ENCODE data around the gene KRT9.
"Not testable (repeated sequence)": the region's sequence is repeated elsewhere in the genome, so short reads cannot be mapped to it uniquely, and the experiment has no call there.

The KRT9 gene

GRCh38 chr17:41571561-41572434, at the start of gene KRT9:
Gene KRT9, minus strand, starts transcription at chr17:41572059. Its CDS starts 67 bp downstream, at chr17:41571992.
- H3K27ac Mint-ChIP-seq, result no peak within 1 kb of the TSS
- H3K36me3 Mint-ChIP-seq, result no peaks in the 10 kb centered on the region
- H3K4me3 Mint-ChIP-seq, result no peak within 1 kb of the TSS
- peaks cover 45% of the 10 kb centered on the region for H3K27me3 Mint-ChIP-seq
- H3K4me1 Mint-ChIP-seq, result peaks cover 8% of the 10 kb centered on the region
- peak; percentile 28 for ATAC-seq
- peaks cover 7% of the 10 kb centered on the region for H3K9me3 Mint-ChIP-seq

GRCh38 chr17:41621435-41621817, 49.6 kb upstream of the KRT9 start:
- ATAC-seq, H3K36me3 Mint-ChIP-seq, H3K9me3 Mint-ChIP-seq, H3K4me3 Mint-ChIP-seq, H3K27ac Mint-ChIP-seq, H3K4me1 Mint-ChIP-seq: not testable (repeated sequence)
- H3K27me3 Mint-ChIP-seq, result peaks cover 87% of the 10 kb centered on the region

GRCh38 chr17:41620583-41621434, 49.0 kb upstream of the KRT9 start:
- Mint-ChIP-seq H3K27ac (no peak overlapping the region), H3K4me1 (no peaks in the 10 kb centered on the region), H3K9me3 (no peaks in the 10 kb centered on the region), H3K4me3 (no peak overlapping the region), H3K27me3 (peaks cover 87% of the 10 kb centered on the region), H3K36me3 (no peaks in the 10 kb centered on the region)
- no peak for ATAC-seq

GRCh38 chr17:41619927-41620582, 48.2 kb upstream of the KRT9 start:
- H3K4me1 Mint-ChIP-seq, H3K4me3 Mint-ChIP-seq, ATAC-seq, H3K36me3 Mint-ChIP-seq, H3K9me3 Mint-ChIP-seq, H3K27ac Mint-ChIP-seq: not testable (repeated sequence)
- peaks cover 88% of the 10 kb centered on the region for H3K27me3 Mint-ChIP-seq

- ATAC-seq, result peak; percentile 16
- no peak overlapping the region for H3K4me3 Mint-ChIP-seq
- H3K27ac Mint-ChIP-seq, result no peak overlapping the region
- H3K9me3 Mint-ChIP-seq, result no peaks in the 10 kb centered on the region
- no peaks in the 10 kb centered on the region for H3K4me1 Mint-ChIP-seq
- no peaks in the 10 kb centered on the region for H3K36me3 Mint-ChIP-seq
- H3K27me3 Mint-ChIP-seq, result peaks cover 88% of the 10 kb centered on the region
Observed at GRCh38 chr17:41619036-41619926, 47.4 kb upstream of the KRT9 start.

GRCh38 chr17:41618341-41619035, 46.6 kb upstream of the KRT9 start:
- no peaks in the 10 kb centered on the region for H3K9me3 Mint-ChIP-seq
- H3K27me3 Mint-ChIP-seq, result peaks cover 90% of the 10 kb centered on the region
- ATAC-seq, result no peak

GRCh38 chr17:41617698-41618097, 45.8 kb upstream of the KRT9 start:
- Mint-ChIP-seq H3K27ac (no peak overlapping the region), H3K4me1 (no peaks in the 10 kb centered on the region), H3K27me3 (peaks cover 88% of the 10 kb centered on the region), H3K9me3 (no peaks in the 10 kb centered on the region), H3K4me3 (no peak overlapping the region), H3K36me3 (no peaks in the 10 kb centered on the region)
- no peak for ATAC-seq

More at GRCh38 chr17:41618341-41619035, 46.6 kb upstream of the KRT9 start:
- H3K4me1 Mint-ChIP-seq, result no peaks in the 10 kb centered on the region
- H3K36me3 Mint-ChIP-seq, result no peaks in the 10 kb centered on the region
- no peak overlapping the region for H3K4me3 Mint-ChIP-seq
- no peak overlapping the region for H3K27ac Mint-ChIP-seq

- Mint-ChIP-seq H3K27me3 (peaks cover 82% of the 10 kb centered on the region), H3K4me3 (no peak overlapping the region), H3K9me3 (no peaks in the 10 kb centered on the region), H3K27ac (no peak overlapping the region), H3K4me1 (no peaks in the 10 kb centered on the region), H3K36me3 (no peaks in the 10 kb centered on the region)
- peak; percentile 34 for ATAC-seq
Observed at GRCh38 chr17:41617136-41617535, 45.3 kb upstream of the KRT9 start.

GRCh38 chr17:41616486-41616885, 44.6 kb upstream of the KRT9 start:
- H3K4me3 Mint-ChIP-seq, H3K36me3 Mint-ChIP-seq, H3K9me3 Mint-ChIP-seq, H3K27ac Mint-ChIP-seq, H3K4me1 Mint-ChIP-seq, ATAC-seq: not testable (repeated sequence)
- peaks cover 76% of the 10 kb centered on the region for H3K27me3 Mint-ChIP-seq

- H3K27me3 Mint-ChIP-seq, result peaks cover 66% of the 10 kb centered on the region
- H3K4me3 Mint-ChIP-seq, result no peak overlapping the region
- no peaks in the 10 kb centered on the region for H3K9me3 Mint-ChIP-seq
- no peaks in the 10 kb centered on the region for H3K36me3 Mint-ChIP-seq
- ATAC-seq, result no peak
- H3K27ac Mint-ChIP-seq, result no peak overlapping the region
- H3K4me1 Mint-ChIP-seq, result no peaks in the 10 kb centered on the region
Observed at GRCh38 chr17:41615454-41615853, 43.6 kb upstream of the KRT9 start.

GRCh38 chr17:41614767-41615166, 42.9 kb upstream of the KRT9 start:
- peaks cover 66% of the 10 kb centered on the region for H3K27me3 Mint-ChIP-seq
- H3K4me3 Mint-ChIP-seq, H3K36me3 Mint-ChIP-seq, H3K27ac Mint-ChIP-seq, H3K9me3 Mint-ChIP-seq, ATAC-seq, H3K4me1 Mint-ChIP-seq: not testable (repeated sequence)

GRCh38 chr17:41614098-41614497, 42.2 kb upstream of the KRT9 start:
- no peaks in the 10 kb centered on the region for H3K36me3 Mint-ChIP-seq
- H3K9me3 Mint-ChIP-seq, result no peaks in the 10 kb centered on the region
- H3K27me3 Mint-ChIP-seq, result peaks cover 63% of the 10 kb centered on the region
- no peak for ATAC-seq
- H3K27ac Mint-ChIP-seq, result no peak overlapping the region
- H3K4me3 Mint-ChIP-seq, result no peak overlapping the region
- no peaks in the 10 kb centered on the region for H3K4me1 Mint-ChIP-seq

- Mint-ChIP-seq H3K27me3 (peaks cover 59% of the 10 kb centered on the region), H3K4me3 (no peak overlapping the region), H3K36me3 (no peaks in the 10 kb centered on the region), H3K4me1 (no peaks in the 10 kb centered on the region), H3K27ac (no peak overlapping the region), H3K9me3 (no peaks in the 10 kb centered on the region)
- no peak for ATAC-seq
Observed at GRCh38 chr17:41613277-41614082, 41.6 kb upstream of the KRT9 start.
